Peyer's patch (tissue), 4 donors: ENCODE measurements around the gene CCDC174. TPM values are rescaled to one million over a fixed set of nuclear protein-coding genes. Genes with fewer than 3 reads are reported as not detected.

ENCODE experiments used
- DNase-seq, 3 donors: peaks; one replicate each; pipeline ENCODE4 v3.0.0-alpha.2; 2017 to 2019
- H3K27ac ChIP-seq, 4 donors: fragments of 200-600 bp; sonication (generic); one replicate each; pipeline ENCODE4 v1.5.1; 2016 to 2019
- H3K27me3 ChIP-seq, 2 donors: fragments of 200-600 bp; sonication (generic); one replicate each; pipeline ENCODE4 v1.5.1; 2019
- H3K36me3 ChIP-seq, 3 donors: fragments of 200-600 bp; sonication (generic); one replicate each; pipeline ENCODE4 v1.5.1; 2016 to 2019
- H3K4me1 ChIP-seq, 4 donors: fragments of 200-600 bp; sonication (generic); one replicate each; pipeline ENCODE4 v1.5.1; 2016 to 2019
- H3K4me3 ChIP-seq, 4 donors: fragments of 200-600 bp; sonication (generic); 1 replicate in 3 of 4; 2 replicates in 1 of 4; pipeline ENCODE4 v1.5.1; 2016 to 2019; ENCODE audit warnings: mild to moderate bottlenecking in 1 of 4
- H3K9me3 ChIP-seq, 4 donors: fragments of 200-600 bp; sonication (generic); one replicate each; pipeline ENCODE4 v1.5.1; 2016 to 2019; ENCODE audit warnings: mild to moderate bottlenecking in 1 of 4
- POLR2A ChIP-seq, 2 donors: fragments of 450-650 bp; IDR thresholded peaks; one replicate each; pipeline ENCODE4 v1.5.1; 2017; ENCODE audit warnings: antibody characterized with exemption in 2 of 2, mild to moderate bottlenecking in 2 of 2, moderate library complexity in 2 of 2
- total RNA-seq, 4 donors: library from RNA; depleted of rRNA; stranded (reverse); fragments of >200 nt; gene quantifications; one replicate each; pipeline ENCODE4 v1.1.0, GENCODE V29; 2016
- TF ChIP-seq, protein P1 (sequence below), 6 experiments: fragments of 450-650 bp in 4 of 6; fragments of 200-600 bp in 2 of 6; sonication (generic) in 1 of 6; IDR thresholded peaks; one replicate each; pipeline ENCODE4 v1.5.1; 2017 to 2019; ENCODE audit warnings: antibody characterized with exemption in 6 of 6, mild to moderate bottlenecking in 3 of 6, moderate library complexity in 1 of 6

Gene CCDC174
- total RNA-seq, 4 donors from 2014 or later = 20.1 to 55.3 (median 42.0) TPM

DNA sequence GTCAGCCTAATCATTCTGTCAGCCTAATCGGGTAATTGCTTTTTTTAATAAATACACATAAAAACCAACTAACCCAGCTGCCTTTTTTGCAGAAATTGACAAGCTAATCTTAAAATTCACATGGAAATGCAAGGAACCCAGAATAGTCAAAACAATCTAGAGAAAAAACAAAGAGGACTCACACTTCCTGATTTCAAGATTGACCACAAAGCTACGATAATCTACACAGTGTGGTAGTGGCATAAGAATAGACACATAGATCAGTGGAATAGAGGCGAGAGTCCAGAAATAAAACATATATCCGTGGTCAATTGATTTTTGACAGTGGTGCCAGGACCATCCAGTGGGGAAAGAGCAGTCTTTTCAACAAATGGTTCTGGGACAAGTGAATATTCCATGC is 21.0 kb downstream of the CCDC174 start:
- H3K4me1 ChIP-seq = no peaks in the 10 kb centered on the region
- H3K27me3 ChIP-seq = no peaks in the 10 kb centered on the region
- H3K27ac ChIP-seq = no peak overlapping the region
- H3K9me3 ChIP-seq = no peaks in the 10 kb centered on the region
- peaks cover 0 to 54% (median 0%) of the 10 kb centered on the region in 3 donors for H3K36me3 ChIP-seq
- TF ChIP-seq, protein P1, sequence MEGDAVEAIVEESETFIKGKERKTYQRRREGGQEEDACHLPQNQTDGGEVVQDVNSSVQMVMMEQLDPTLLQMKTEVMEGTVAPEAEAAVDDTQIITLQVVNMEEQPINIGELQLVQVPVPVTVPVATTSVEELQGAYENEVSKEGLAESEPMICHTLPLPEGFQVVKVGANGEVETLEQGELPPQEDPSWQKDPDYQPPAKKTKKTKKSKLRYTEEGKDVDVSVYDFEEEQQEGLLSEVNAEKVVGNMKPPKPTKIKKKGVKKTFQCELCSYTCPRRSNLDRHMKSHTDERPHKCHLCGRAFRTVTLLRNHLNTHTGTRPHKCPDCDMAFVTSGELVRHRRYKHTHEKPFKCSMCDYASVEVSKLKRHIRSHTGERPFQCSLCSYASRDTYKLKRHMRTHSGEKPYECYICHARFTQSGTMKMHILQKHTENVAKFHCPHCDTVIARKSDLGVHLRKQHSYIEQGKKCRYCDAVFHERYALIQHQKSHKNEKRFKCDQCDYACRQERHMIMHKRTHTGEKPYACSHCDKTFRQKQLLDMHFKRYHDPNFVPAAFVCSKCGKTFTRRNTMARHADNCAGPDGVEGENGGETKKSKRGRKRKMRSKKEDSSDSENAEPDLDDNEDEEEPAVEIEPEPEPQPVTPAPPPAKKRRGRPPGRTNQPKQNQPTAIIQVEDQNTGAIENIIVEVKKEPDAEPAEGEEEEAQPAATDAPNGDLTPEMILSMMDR (IDR thresholded peaks at IDR 0.05) = no peak
- TF ChIP-seq POLR2A (IDR thresholded peaks at IDR 0.05) = no peak
- no peak overlapping the region for H3K4me3 ChIP-seq
- no peak for DNase-seq

DNA sequence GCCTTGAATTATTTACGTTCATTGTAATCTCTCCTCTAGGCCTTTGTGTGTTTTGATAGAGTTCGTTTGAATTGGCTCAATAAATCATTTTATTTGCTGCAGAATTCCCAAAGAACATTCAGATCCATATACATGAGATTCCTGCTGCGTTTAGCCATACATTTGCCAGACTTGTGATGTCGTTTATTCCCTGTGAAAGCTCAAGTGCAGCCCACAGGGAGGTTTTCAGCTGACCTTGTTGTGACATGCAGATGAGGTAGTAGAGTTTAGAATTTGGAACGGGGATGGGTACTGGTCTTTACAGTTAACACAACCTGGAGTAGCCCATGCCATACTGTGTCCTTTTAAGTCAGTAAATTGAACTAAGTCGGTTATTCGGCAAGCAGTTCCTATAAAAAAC is 23.3 kb downstream of the CCDC174 start, which contains the start of gene C3orf20:
TSS of gene C3orf20 (plus strand) at position 301 of the 400 bp plus-strand sequence. CDS start 7,573 bp downstream, outside the sequence.
- no peaks in the 10 kb centered on the region for H3K4me1 ChIP-seq
- no peak for DNase-seq
- H3K27ac ChIP-seq = no peak within 1 kb of the TSS
- H3K27me3 ChIP-seq = no peaks in the 10 kb centered on the region
- H3K36me3 ChIP-seq = peaks cover 0 to 32% (median 0%) of the 10 kb centered on the region in 3 donors
- H3K9me3 ChIP-seq = no peaks in the 10 kb centered on the region
- H3K4me3 ChIP-seq = no peak within 1 kb of the TSS
- TF ChIP-seq, protein P1 (IDR thresholded peaks at IDR 0.05) = no peak
- TF ChIP-seq POLR2A (IDR thresholded peaks at IDR 0.05) = no peak

DNA sequence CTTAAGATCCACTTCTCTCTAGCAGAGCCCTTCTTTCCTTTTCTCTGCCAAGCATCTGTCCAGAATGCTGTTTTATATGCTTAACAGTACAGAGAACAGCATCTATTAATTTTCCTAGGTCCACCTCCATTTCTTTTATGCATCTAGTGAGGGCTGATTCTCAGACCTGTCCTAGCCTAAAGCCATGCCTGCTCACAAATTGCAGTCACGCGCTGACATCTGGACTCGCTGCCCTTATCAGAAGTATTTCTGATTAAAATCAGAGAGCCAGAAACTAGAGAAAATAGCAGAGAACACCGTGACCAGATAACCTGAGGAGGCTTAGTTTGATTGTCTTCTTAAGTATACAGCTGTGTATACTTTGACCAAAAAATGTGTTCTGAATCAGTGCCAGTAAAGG is 25.3 kb downstream of the CCDC174 start:
- no peak overlapping the region for H3K27ac ChIP-seq
- H3K4me3 ChIP-seq = no peak overlapping the region
- H3K27me3 ChIP-seq = no peaks in the 10 kb centered on the region
- H3K36me3 ChIP-seq = peaks cover 0 to 12% (median 0%) of the 10 kb centered on the region in 3 donors
- no peak for DNase-seq
- no peak for TF ChIP-seq POLR2A (IDR thresholded peaks at IDR 0.05)
- TF ChIP-seq, protein P1 (IDR thresholded peaks at IDR 0.05) = no peak
- no peaks in the 10 kb centered on the region for H3K4me1 ChIP-seq
- no peaks in the 10 kb centered on the region for H3K9me3 ChIP-seq

GRCh38 chr3:14678015-14678503 is 26.5 kb downstream of the CCDC174 start:
- Histone ChIP-seq H3K36me3 (no peaks in the 10 kb centered on the region), H3K27me3 (no peaks in the 10 kb centered on the region), H3K27ac (no peak overlapping the region), H3K9me3 (no peaks in the 10 kb centered on the region), H3K4me1 (no peaks in the 10 kb centered on the region), H3K4me3 (no peak overlapping the region)
- no peak for DNase-seq
- TF ChIP-seq, protein P1 (IDR thresholded peaks at IDR 0.05) = no peak
- TF ChIP-seq POLR2A (IDR thresholded peaks at IDR 0.05) = no peak

DNA sequence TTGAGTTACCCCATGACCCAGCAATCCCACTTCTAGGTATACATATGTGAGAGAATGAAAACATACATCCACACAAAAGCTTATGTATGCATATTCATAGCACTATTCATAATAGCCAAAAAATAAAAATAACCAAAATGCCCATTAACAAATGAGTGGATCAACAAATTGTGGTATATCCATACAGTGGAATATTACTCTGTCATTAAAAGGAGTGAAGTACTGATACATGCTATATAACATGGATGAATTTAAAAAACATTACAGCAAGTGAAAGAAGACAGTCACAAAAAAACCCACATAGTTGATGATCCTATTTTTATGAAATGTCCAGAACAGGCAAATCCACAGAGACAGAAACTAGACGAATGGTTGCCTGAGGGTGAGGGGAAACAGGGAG is 28.6 kb downstream of the CCDC174 start:
- Histone ChIP-seq H3K27ac (no peak overlapping the region), H3K9me3 (no peaks in the 10 kb centered on the region), H3K36me3 (no peaks in the 10 kb centered on the region), H3K4me3 (no peak overlapping the region), H3K27me3 (no peaks in the 10 kb centered on the region), H3K4me1 (no peaks in the 10 kb centered on the region)
- no peak for DNase-seq
- TF ChIP-seq, protein P1 (IDR thresholded peaks at IDR 0.05) = no peak
- TF ChIP-seq POLR2A (IDR thresholded peaks at IDR 0.05) = no peak

- TF ChIP-seq, protein P1 (IDR thresholded peaks at IDR 0.05) = no peak
- TF ChIP-seq POLR2A (IDR thresholded peaks at IDR 0.05) = no peak
These were observed 29.2 kb downstream of the CCDC174 start for GRCh38 chr3:14680716-14681115.

More at GRCh38 chr3:14680716-14681115, 29.2 kb downstream of the CCDC174 start:
- DNase-seq = no peak
- H3K27me3 ChIP-seq = no peaks in the 10 kb centered on the region
- no peak overlapping the region for H3K27ac ChIP-seq
- no peaks in the 10 kb centered on the region for H3K36me3 ChIP-seq
- H3K9me3 ChIP-seq = no peaks in the 10 kb centered on the region
- no peaks in the 10 kb centered on the region for H3K4me1 ChIP-seq
- H3K4me3 ChIP-seq = no peak overlapping the region
